Ishikawa (cell line): ENCODE data around the gene SEC24D.

ENCODE experiments used
- NFIC ChIP-seq: IDR thresholded peaks from 2 replicates; pipeline ENCODE4 v1.6.1; 2012
- TF ChIP-seq, protein P1 (sequence below): IDR thresholded peaks from 2 replicates; pipeline ENCODE4 v1.6.1; 2012; ENCODE audit warnings: low read depth, mild to moderate bottlenecking

DNA sequence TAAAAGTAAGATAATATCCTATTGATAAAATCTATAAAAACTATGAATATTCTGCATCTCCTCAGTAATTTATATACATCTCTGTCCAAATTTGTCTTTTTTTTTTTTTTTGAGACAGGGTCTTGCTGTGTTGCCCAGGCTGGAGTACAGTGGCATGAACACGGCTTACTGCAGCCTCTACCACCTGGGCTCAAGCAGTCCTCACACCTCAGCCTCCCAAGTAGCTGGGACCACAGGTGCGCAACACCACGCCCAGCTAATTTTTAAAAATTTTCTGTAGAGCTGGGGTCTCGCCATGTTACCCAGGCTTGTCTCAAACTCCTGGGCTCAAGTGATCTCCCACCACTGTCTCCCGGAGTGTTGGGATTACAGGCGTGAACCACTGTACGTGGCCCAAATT is 12.3 kb upstream of the SEC24D start:
- TF ChIP-seq, protein P1, sequence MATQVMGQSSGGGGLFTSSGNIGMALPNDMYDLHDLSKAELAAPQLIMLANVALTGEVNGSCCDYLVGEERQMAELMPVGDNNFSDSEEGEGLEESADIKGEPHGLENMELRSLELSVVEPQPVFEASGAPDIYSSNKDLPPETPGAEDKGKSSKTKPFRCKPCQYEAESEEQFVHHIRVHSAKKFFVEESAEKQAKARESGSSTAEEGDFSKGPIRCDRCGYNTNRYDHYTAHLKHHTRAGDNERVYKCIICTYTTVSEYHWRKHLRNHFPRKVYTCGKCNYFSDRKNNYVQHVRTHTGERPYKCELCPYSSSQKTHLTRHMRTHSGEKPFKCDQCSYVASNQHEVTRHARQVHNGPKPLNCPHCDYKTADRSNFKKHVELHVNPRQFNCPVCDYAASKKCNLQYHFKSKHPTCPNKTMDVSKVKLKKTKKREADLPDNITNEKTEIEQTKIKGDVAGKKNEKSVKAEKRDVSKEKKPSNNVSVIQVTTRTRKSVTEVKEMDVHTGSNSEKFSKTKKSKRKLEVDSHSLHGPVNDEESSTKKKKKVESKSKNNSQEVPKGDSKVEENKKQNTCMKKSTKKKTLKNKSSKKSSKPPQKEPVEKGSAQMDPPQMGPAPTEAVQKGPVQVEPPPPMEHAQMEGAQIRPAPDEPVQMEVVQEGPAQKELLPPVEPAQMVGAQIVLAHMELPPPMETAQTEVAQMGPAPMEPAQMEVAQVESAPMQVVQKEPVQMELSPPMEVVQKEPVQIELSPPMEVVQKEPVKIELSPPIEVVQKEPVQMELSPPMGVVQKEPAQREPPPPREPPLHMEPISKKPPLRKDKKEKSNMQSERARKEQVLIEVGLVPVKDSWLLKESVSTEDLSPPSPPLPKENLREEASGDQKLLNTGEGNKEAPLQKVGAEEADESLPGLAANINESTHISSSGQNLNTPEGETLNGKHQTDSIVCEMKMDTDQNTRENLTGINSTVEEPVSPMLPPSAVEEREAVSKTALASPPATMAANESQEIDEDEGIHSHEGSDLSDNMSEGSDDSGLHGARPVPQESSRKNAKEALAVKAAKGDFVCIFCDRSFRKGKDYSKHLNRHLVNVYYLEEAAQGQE = no peak
- TF ChIP-seq NFIC = no peak
